ENCODE measurements around the gene ACAD9.
A peak's percentile ranks its signal among the peaks of the same experiment; 100 is the strongest.

ACAD9 gene

DNA sequence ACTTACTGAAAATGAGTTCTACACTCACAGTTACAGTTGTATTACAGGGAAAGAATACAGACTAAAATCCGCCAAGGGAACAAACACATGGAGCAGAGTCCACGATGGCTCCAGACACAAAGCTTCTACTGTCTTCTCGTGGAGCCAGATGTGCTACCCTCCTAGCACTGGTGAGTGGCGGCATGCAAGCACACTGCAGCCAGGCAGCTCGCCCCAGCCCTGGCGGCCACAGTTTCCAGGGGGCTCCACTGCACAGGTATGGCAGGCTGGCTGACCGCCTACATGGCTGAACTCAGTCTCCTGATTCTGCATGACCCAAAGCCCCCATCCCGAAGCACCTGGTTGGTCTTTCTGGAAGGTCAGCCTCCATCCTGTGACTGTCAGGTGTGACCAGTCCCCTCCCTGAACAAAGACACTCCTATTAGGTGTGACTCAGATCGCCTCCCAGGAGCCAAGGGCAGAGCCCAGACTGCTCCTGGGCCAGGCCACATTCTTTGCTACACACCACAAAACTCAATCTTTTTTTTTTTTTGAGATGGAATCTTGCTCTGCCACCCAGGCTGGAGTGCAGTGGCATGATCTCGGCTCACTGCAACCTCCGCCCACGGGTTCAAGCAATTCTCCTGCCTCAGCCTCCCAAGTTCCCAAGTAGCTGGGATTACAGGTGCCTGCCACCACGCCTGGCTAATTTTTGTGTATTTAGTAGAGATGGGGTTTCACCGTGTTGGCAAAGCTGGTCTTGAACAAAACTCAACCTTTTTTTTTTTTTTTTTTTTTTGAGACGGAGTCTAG, 62.9 kb downstream of the ACAD9 start:
- DNase-seq = no peak

DNA sequence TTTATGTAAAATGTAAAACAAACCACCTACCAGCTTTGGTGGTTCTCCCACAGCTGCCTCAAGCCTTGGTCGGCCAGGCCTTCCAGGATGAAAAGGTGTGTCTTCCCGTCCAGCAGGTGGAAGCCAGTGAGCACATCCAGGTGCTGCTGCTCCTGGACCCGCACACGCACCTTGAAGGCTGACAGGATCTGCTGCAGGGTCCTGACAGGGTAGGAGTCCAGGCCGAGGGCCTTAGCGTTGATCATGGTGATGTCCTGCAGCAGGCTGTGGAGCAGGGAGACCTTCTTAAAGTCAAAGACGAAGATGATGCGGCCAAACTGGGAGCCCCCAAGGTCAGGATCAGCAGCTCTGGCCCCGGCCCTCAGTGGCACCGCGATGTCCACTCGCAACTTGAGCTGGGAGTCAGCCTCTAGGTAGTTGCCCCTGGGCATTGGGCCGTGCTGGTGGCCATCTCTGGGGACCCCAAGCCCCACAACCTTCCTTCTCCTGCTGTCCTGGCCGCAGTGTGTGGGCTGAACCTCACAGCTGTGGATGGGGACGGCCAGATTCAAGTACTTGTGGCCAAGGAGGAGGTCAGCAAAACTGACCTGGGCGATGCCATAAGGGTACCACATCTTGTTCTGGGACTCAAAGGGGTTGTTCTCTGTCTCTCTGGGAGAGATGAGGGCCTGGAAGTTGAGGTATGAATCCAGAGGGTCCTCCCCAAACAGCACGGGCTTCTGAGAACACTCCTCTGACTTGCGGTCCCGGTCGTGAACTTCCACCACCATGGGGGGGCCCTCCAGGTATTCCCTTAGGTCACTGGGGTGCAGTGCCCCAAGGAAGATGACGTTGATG, 65.8 kb downstream of the ACAD9 start:
- DNase-seq = no peak

DNA sequence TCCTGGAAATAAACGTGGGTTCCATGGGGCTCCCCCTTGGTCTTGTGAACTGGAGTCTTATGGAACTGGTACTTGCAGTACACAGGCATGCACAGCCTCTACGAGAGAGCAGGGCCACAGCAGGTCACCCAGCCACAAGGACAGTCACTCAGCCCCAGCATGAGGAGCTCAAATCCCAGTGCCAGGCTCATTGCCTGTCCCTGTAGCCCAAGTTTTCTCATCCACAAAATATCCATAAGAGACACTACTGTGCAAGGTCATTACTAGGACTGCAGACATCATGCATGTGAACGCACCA, 66.4 kb downstream of the ACAD9 start:
- DNase-seq = no peak

DNA sequence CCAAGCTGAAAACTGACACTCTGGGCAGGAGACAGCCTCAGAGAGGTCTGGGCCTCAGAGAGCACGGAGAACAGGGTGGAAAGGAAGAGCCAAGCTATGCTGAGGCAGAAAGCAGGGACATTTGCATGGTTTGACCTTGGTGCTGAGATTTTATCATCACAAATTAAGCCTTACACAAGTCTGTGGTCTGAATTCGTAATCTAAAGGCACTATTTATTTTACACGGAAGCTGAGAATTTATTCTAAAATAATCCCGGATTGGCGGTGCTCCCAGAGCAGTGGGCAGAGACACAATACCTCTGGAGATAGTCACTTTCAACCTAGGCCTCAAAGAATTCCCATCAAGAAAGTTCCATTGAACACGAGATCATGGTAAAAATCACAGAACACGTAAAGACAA, 67.0 kb downstream of the ACAD9 start:
- no peak for DNase-seq

DNA sequence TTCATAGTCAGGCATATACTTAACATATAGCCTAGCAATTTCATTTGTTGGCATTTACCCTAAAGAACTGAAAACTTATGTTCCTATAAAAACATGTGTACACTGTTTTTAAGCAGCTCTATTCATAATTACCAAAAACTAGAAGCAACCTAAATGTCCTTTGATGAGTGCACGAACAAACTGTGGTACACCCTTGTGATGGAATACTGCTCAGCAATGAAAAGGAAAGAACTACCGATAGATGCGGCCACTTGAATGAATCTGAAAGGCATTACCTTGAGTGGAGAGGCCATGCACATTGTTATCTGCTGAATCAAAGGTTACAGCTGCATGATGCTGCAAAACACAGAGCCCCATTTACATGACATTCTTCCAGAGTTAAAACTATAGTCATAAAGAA, 69.7 kb downstream of the ACAD9 start:
- no peak for DNase-seq

DNA sequence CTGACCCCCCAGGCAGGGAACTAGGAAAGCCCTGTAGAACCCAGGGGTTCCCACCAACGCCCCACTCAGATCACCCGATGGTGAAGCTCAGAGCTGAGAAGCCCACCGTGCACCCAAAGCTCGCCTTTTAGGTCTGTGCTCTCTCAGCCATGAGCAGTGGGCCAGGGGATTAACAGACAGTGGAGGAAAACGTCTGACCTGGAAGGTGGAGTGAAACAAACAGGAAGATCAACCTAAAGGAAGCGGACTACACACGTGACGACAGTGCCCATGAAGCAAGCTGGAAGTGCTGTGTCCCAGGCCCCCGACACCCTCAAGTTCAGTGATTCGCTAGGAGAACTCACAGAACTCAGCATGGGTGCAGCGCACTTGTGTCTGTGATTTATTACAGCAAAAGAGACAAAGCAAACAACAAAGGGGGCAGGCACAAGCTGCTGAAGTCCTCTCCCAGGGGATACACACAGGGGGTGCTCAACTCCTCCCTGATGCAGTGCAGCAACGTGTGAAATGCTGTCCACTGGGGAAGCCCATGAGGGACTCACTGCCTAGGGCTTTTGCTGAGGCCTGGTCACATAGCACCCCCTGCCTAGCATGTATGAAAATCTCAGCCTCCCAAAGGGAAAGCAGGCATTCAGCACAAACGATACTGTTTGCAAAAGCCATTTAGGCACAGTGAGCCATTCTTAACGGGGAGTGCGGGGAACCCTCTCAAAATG, 71.0 kb downstream of the ACAD9 start:
- DNase-seq = peak; percentile 11 to 64

DNA sequence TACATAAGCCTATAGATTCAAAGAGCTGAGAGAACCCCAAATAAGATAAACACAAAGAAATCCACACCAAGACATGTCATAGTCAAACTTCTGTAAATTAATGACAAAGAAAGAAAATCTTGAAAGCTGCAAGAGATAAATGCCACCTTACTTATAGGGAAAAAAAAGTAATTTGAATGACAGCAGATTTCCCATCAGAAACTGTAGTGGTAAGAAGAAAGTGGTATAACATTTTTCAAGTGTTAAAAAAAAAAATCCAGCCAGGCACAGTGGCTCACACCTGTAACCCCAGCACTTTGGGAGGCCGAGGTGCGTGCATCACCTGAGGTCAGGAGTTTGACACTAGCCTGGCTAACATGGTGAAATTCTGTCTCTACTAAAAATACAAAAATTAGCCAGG, 77.0 kb downstream of the ACAD9 start:
- no peak for DNase-seq
